HG03571 (cell line): ENCODE results near the gene MRPL1.
A peak's percentile ranks its signal among the peaks of the same experiment; 100 is the strongest.
"Not testable (repeated sequence)": the region's sequence is repeated elsewhere in the genome, so short reads cannot be mapped to it uniquely, and the experiment has no call there.

Experiments used
- ATAC-seq: cut with Tn5 transposase; IDR thresholded peaks from one replicate; pipeline ENCODE4 v1.9.1; 2021; ENCODE audit not compliant: unreplicated experiment

Gene MRPL1

GRCh38 chr4:77849278-77849965, 13.2 kb upstream of the MRPL1 start:
- ATAC-seq: no peak

GRCh38 chr4:77852892-77853495, 9.6 kb upstream of the MRPL1 start:
- peak; percentile 96 for ATAC-seq

- ATAC-seq: no peak
Observed at GRCh38 chr4:77854431-77855111, 8.1 kb upstream of the MRPL1 start.

GRCh38 chr4:77856152-77856551, 6.5 kb upstream of the MRPL1 start:
- no peak for ATAC-seq

GRCh38 chr4:77859256-77859655, 3.4 kb upstream of the MRPL1 start:
- ATAC-seq: no peak

- ATAC-seq: no peak
Observed at GRCh38 chr4:77861495-77861894, 1.1 kb upstream of the MRPL1 start.

GRCh38 chr4:77863341-77863740, 711 bp downstream of the MRPL1 start:
- not testable (repeated sequence) for ATAC-seq

- ATAC-seq: no peak
Observed at GRCh38 chr4:77865259-77865658, 2.6 kb downstream of the MRPL1 start.

- ATAC-seq: no peak
Observed at GRCh38 chr4:77872723-77873445, 10.3 kb downstream of the MRPL1 start.

GRCh38 chr4:77877167-77877566, 14.5 kb downstream of the MRPL1 start:
- no peak for ATAC-seq

- ATAC-seq: no peak
Observed at GRCh38 chr4:77877771-77878565, 15.3 kb downstream of the MRPL1 start.

GRCh38 chr4:77880784-77881183, 18.2 kb downstream of the MRPL1 start:
- no peak for ATAC-seq

- no peak for ATAC-seq
Observed at GRCh38 chr4:77881460-77882295, 19.0 kb downstream of the MRPL1 start.

GRCh38 chr4:77893451-77893850, 30.8 kb downstream of the MRPL1 start:
- ATAC-seq: no peak

- no peak for ATAC-seq
Observed at GRCh38 chr4:77899607-77900006, 37.0 kb downstream of the MRPL1 start.

GRCh38 chr4:77903186-77903585, 40.6 kb downstream of the MRPL1 start:
- no peak for ATAC-seq

GRCh38 chr4:77905651-77906263, 43.1 kb downstream of the MRPL1 start:
- no peak for ATAC-seq

GRCh38 chr4:77910676-77911075, 48.0 kb downstream of the MRPL1 start:
- ATAC-seq: no peak

GRCh38 chr4:77911091-77911490, 48.5 kb downstream of the MRPL1 start:
- no peak for ATAC-seq
